GM23338 (cell line): ENCODE results near the gene TMEM53. TPM values are rescaled to one million over a fixed set of nuclear protein-coding genes. Genes with fewer than 3 reads are reported as not detected.

Experiments
- ATAC-seq: fragments of 200-7000 bp; cut with Tn5 transposase; 3 replicates; pipeline ENCODE4 v1.9.1; 2020
- DNase-seq: peaks from one replicate; pipeline ENCODE4 v3.0.0-alpha.2; 2015; ENCODE audit warnings: low spot score
- H2AFZ ChIP-seq: fragments of 200-600 bp; sonication (generic); 2 replicates; pipeline ENCODE4 v1.8.0; 2016; ENCODE audit warnings: antibody characterized with exemption, mild to moderate bottlenecking, moderate library complexity
- H3F3A ChIP-seq: fragments of 200-600 bp; sonication (generic); replicated peaks from 2 replicates; pipeline ENCODE4 v1.8.0; 2017; ENCODE audit warnings: antibody characterized with exemption, mixed run types, low read depth
- H3K27ac ChIP-seq: fragments of 200-600 bp; sonication (generic); 2 replicates; pipeline ENCODE4 v1.6.1; 2016; ENCODE audit warnings: low read depth
- H3K27me3 ChIP-seq: fragments of 200-600 bp; sonication (generic); 2 replicates; pipeline ENCODE4 v1.8.0; 2016; ENCODE audit warnings: mild to moderate bottlenecking, mixed run types, moderate library complexity; ENCODE audit not compliant: insufficient read depth
- H3K36me3 ChIP-seq: fragments of 200-600 bp; sonication (generic); 2 replicates; pipeline ENCODE4 v1.8.0; 2016; ENCODE audit warnings: mild to moderate bottlenecking; ENCODE audit not compliant: insufficient read depth
- H3K4me1 ChIP-seq: fragments of 200-600 bp; sonication (generic); 2 replicates; pipeline ENCODE4 v1.8.0; 2016; ENCODE audit warnings: mild to moderate bottlenecking, moderate library complexity; ENCODE audit not compliant: insufficient read depth
- H3K4me2 ChIP-seq: fragments of 200-600 bp; sonication (generic); 2 replicates; pipeline ENCODE4 v1.7.1; 2017; ENCODE audit warnings: mixed run types
- H3K4me3 ChIP-seq: fragments of 200-600 bp; sonication (generic); 2 replicates; pipeline ENCODE4 v1.6.1; 2016; ENCODE audit warnings: mixed run types
- H3K79me2 ChIP-seq: fragments of 200-600 bp; sonication (generic); replicated peaks from 2 replicates; pipeline ENCODE4 v1.8.0; 2017; ENCODE audit warnings: mild to moderate bottlenecking; ENCODE audit not compliant: insufficient read depth
- H3K9me2 ChIP-seq: fragments of 200-600 bp; sonication (generic); 2 replicates; pipeline ENCODE4 v1.8.0; 2017; ENCODE audit not compliant: insufficient read depth
- H4K20me1 ChIP-seq: fragments of 200-600 bp; sonication (generic); replicated peaks from 2 replicates; pipeline ENCODE4 v1.8.0; 2017; ENCODE audit warnings: mild to moderate bottlenecking; ENCODE audit not compliant: insufficient read depth
- H3K27ac Mint-ChIP-seq: 2 replicates; pipeline ENCODE4 v1.8.0; 2020; ENCODE audit warnings: inconsistent platforms, mild to moderate bottlenecking, moderate library complexity, mixed read lengths
- H3K27me3 Mint-ChIP-seq: 3 replicates; pipeline ENCODE4 v1.8.0; 2022; ENCODE audit warnings: low read depth, mild to moderate bottlenecking, moderate library complexity, mixed read lengths, inconsistent platforms; ENCODE audit not compliant: insufficient read depth, poor library complexity
- H3K36me3 Mint-ChIP-seq: 3 replicates; pipeline ENCODE4 v1.8.0; 2021; ENCODE audit warnings: low read depth, mild to moderate bottlenecking, inconsistent platforms, moderate library complexity, mixed read lengths
- H3K4me1 Mint-ChIP-seq: 3 replicates; pipeline ENCODE4 v1.8.0; 2020; ENCODE audit warnings: mild to moderate bottlenecking, inconsistent platforms, mixed read lengths
- H3K4me3 Mint-ChIP-seq: 3 replicates; pipeline ENCODE4 v1.8.0; 2021; ENCODE audit warnings: moderate library complexity, mild to moderate bottlenecking, inconsistent platforms, mixed read lengths
- H3K9me3 Mint-ChIP-seq: 3 replicates; pipeline ENCODE4 v1.8.0; 2020; ENCODE audit warnings: moderate library complexity, mild to moderate bottlenecking, inconsistent platforms, mixed read lengths
- CREB1 ChIP-seq: fragments of 250-450 bp; sonication (Bioruptor Pico); IDR thresholded peaks from 2 replicates; pipeline ENCODE4 v1.5.0; 2020; ENCODE audit warnings: low read depth, mild to moderate bottlenecking, moderate library complexity
- CTCF ChIP-seq, 2 experiments: fragments of 200-600 bp in 1 of 2; sonication (generic) in 1 of 2; conservative IDR thresholded peaks; 2 replicates each; pipeline versions ENCODE4 v1.5.1 to v1.6.1; 2016 to 2017; ENCODE audit warnings: antibody characterized with exemption in 2 of 2, low read depth in 2 of 2, mild to moderate bottlenecking in 2 of 2, moderate library complexity in 1 of 2
- ETS1 ChIP-seq: IDR thresholded peaks from 2 replicates; pipeline ENCODE4 v1.6.1; 2016; ENCODE audit warnings: antibody characterized with exemption
- EZH2 ChIP-seq: fragments of 200-600 bp; sonication (generic); IDR thresholded peaks from one replicate; pipeline ENCODE4 v1.8.0; 2017; ENCODE audit warnings: antibody characterized with exemption, mild to moderate bottlenecking, low read depth; ENCODE audit not compliant: unreplicated experiment
- EZH2phosphoT487 ChIP-seq: fragments of 200-600 bp; sonication (generic); IDR thresholded peaks from one replicate; pipeline ENCODE4 v1.8.1; 2018; ENCODE audit warnings: antibody characterized with exemption; ENCODE audit not compliant: unreplicated experiment
- JUNB ChIP-seq: IDR thresholded peaks from one replicate; pipeline ENCODE4 v1.6.1; 2016; ENCODE audit warnings: antibody characterized with exemption; ENCODE audit not compliant: unreplicated experiment
- NANOG ChIP-seq: IDR thresholded peaks from 2 replicates; pipeline ENCODE4 v1.6.1; 2016; ENCODE audit warnings: antibody characterized with exemption, borderline replicate concordance
- REST ChIP-seq: IDR thresholded peaks from one replicate; pipeline ENCODE4 v1.6.1; 2018; ENCODE audit warnings: antibody characterized with exemption; ENCODE audit not compliant: unreplicated experiment
- STAT1 ChIP-seq: IDR thresholded peaks from one replicate; pipeline ENCODE4 v1.6.1; 2016; ENCODE audit warnings: antibody characterized with exemption; ENCODE audit not compliant: unreplicated experiment
- ZNF114 ChIP-seq: fragments of 250-450 bp; sonication (Bioruptor Pico); IDR thresholded peaks from 2 replicates; pipeline ENCODE4 v1.5.0; 2020; ENCODE audit warnings: mild to moderate bottlenecking, moderate library complexity
- polyA plus RNA-seq: library from polyadenylated mRNA; unstranded; fragments of >200 nt; fragmentation: Nextera tagmentation; extraction: Ambion mirVana; gene quantifications from 2 replicates; pipeline ENCODE4 v1.2.1, GENCODE V29; 2016
- total RNA-seq: library from RNA; depleted of rRNA; stranded (reverse); fragments of >200 nt; shearing (Covaris generic); gene quantifications from 2 replicates; pipeline ENCODE4 v1.2.3, GENCODE V29; 2014

The TMEM53 gene
- total and polyA plus RNA-seq, 2 experiments from 2014 or later: 15.4 to 20.8 TPM

GRCh38 chr1:44634606-44635189, 39.6 kb downstream of the TMEM53 start:
- DNase-seq (no peak), ATAC-seq (no peak)
- no peak overlapping the region for H3K27ac ChIP-seq
- Mint-ChIP-seq H3K36me3 (peaks cover 67% of the 10 kb centered on the region), H3K27ac (peak overlapping the region; percentile 18; the same call in 1 of the 2 replicates), H3K4me1 (peaks cover 20% of the 10 kb centered on the region), H3K4me3 (no peak overlapping the region; the same call in 2 of the 3 replicates), H3K27me3 (peaks cover 8% of the 10 kb centered on the region), H3K9me3 (no peaks in the 10 kb centered on the region)
- H2AFZ ChIP-seq: no peak overlapping the region
- H3K36me3 ChIP-seq: peaks cover 24% of the 10 kb centered on the region
- no peaks in the 10 kb centered on the region for H3K9me2 ChIP-seq
- H3K79me2 ChIP-seq: peaks cover 25% of the 10 kb centered on the region
- TF ChIP-seq ETS1: no peak
- no peak for TF ChIP-seq CTCF (conservative IDR thresholded peaks at IDR 0.05; ENCODE audit: low read depth in 2 of 2)
- TF ChIP-seq EZH2phosphoT487: no peak
- H3K4me1 ChIP-seq: peaks cover 13% of the 10 kb centered on the region
- H3K27me3 ChIP-seq: no peaks in the 10 kb centered on the region
- H3K4me2 ChIP-seq: no peak overlapping the region
- H4K20me1 ChIP-seq: peaks cover 16% of the 10 kb centered on the region
- peaks cover 40% of the 10 kb centered on the region for H3F3A ChIP-seq
- no peak overlapping the region for H3K4me3 ChIP-seq

GRCh38 chr1:44632598-44632997, 41.7 kb downstream of the TMEM53 start:
- Mint-ChIP-seq H3K9me3 (no peaks in the 10 kb centered on the region), H3K27me3 (peaks cover 8% of the 10 kb centered on the region), H3K4me1 (peaks cover 20% of the 10 kb centered on the region), H3K4me3 (peak overlapping the region; percentile 87), H3K27ac (peak overlapping the region; percentile 97), H3K36me3 (peaks cover 47% of the 10 kb centered on the region)
- peaks cover 16% of the 10 kb centered on the region for H4K20me1 ChIP-seq
- H3K36me3 ChIP-seq: peaks cover 17% of the 10 kb centered on the region
- peaks cover 25% of the 10 kb centered on the region for H3K79me2 ChIP-seq
- TF ChIP-seq NANOG (no peak), EZH2phosphoT487 (no peak), JUNB (no peak), EZH2 (no peak), CREB1 (CRISPR knock-in tag) (no peak), STAT1 (no peak), ETS1 (no peak), REST (no peak), ZNF114 (CRISPR knock-in tag) (no peak)
- H3K4me3 ChIP-seq: peak overlapping the region; percentile 92
- peak overlapping the region; percentile 100 for H3K4me2 ChIP-seq
- peaks cover 35% of the 10 kb centered on the region for H3F3A ChIP-seq
- no peak overlapping the region for H2AFZ ChIP-seq
- H3K27me3 ChIP-seq: no peaks in the 10 kb centered on the region
- H3K9me2 ChIP-seq: no peaks in the 10 kb centered on the region
- H3K4me1 ChIP-seq: peaks cover 13% of the 10 kb centered on the region
- peak; percentile 37 for DNase-seq
- peak overlapping the region; percentile 97 for H3K27ac ChIP-seq
- peak; percentile 8 for ATAC-seq
